ENCODE results near the gene RNF148. TPM values are rescaled to one million over a fixed set of nuclear protein-coding genes. Genes with fewer than 3 reads are reported as not detected.
"Not testable (repeated sequence)": the region's sequence is repeated elsewhere in the genome, so short reads cannot be mapped to it uniquely, and the experiment has no call there.

Gene RNF148
- total RNA-seq, 1 donor from 2014 or later, result 1.9 TPM

GRCh38 chr7:122682815-122683550, 19.7 kb downstream of the RNF148 start:
- Histone ChIP-seq H3K4me3 (no peak overlapping the region), H3K27me3 (no peaks in the 10 kb centered on the region), H3K36me3 (no peaks in the 10 kb centered on the region), H3K4me1 (no peaks in the 10 kb centered on the region), H3K27ac (no peak overlapping the region), H3K9me3 (no peaks in the 10 kb centered on the region)
- no peak for DNase-seq
- intact Hi-C loops (cut with DNase I), result no loop called here
- no peak for TF ChIP-seq CTCF (IDR thresholded peaks at IDR 0.05)
- ATAC-seq, result peak; percentile 36

GRCh38 chr7:122681186-122681585, 21.5 kb downstream of the RNF148 start:
- H3K27me3 ChIP-seq; ATAC-seq; DNase-seq; H3K4me3 ChIP-seq; H3K27ac ChIP-seq; intact Hi-C loops (cut with DNase I); H3K9me3 ChIP-seq; H3K36me3 ChIP-seq; H3K4me1 ChIP-seq: not testable (repeated sequence)

GRCh38 chr7:122679813-122680212, 22.9 kb downstream of the RNF148 start:
- no peak for TF ChIP-seq CTCF (IDR thresholded peaks at IDR 0.05)
- ATAC-seq (no peak), DNase-seq (no peak)
- intact Hi-C loops (cut with DNase I), result no loop called here
- H3K27me3 ChIP-seq, result no peaks in the 10 kb centered on the region
- peak overlapping the region; percentile 56 for H3K27ac ChIP-seq
- no peaks in the 10 kb centered on the region for H3K9me3 ChIP-seq
- H3K4me3 ChIP-seq, result no peak overlapping the region
- H3K36me3 ChIP-seq, result no peaks in the 10 kb centered on the region
- H3K4me1 ChIP-seq, result peaks cover 3% of the 10 kb centered on the region

GRCh38 chr7:122679269-122679709, 23.4 kb downstream of the RNF148 start:
- ATAC-seq, result peak; percentile 75
- H3K4me3 ChIP-seq; intact Hi-C loops (cut with DNase I); DNase-seq; H3K4me1 ChIP-seq; H3K9me3 ChIP-seq; H3K36me3 ChIP-seq; H3K27me3 ChIP-seq: not testable (repeated sequence)
- H3K27ac ChIP-seq, result peak overlapping the region; percentile 56

GRCh38 chr7:122677149-122677548, 25.6 kb downstream of the RNF148 start:
- Histone ChIP-seq H3K9me3 (no peaks in the 10 kb centered on the region), H3K4me3 (no peak overlapping the region), H3K27me3 (no peaks in the 10 kb centered on the region), H3K4me1 (peaks cover 11% of the 10 kb centered on the region), H3K36me3 (no peaks in the 10 kb centered on the region), H3K27ac (no peak overlapping the region)
- no peak for TF ChIP-seq CTCF (IDR thresholded peaks at IDR 0.05)
- no peak for DNase-seq
- ATAC-seq, result no peak
- intact Hi-C loops (cut with DNase I), result no loop called here

GRCh38 chr7:122676466-122676865, 26.3 kb downstream of the RNF148 start:
- Histone ChIP-seq H3K4me3 (no peak overlapping the region), H3K9me3 (no peaks in the 10 kb centered on the region), H3K36me3 (no peaks in the 10 kb centered on the region), H3K27ac (no peak overlapping the region), H3K4me1 (peaks cover 11% of the 10 kb centered on the region), H3K27me3 (no peaks in the 10 kb centered on the region)
- intact Hi-C loops (cut with DNase I), result no loop called here
- ATAC-seq (no peak), DNase-seq (no peak)
- TF ChIP-seq CTCF (IDR thresholded peaks at IDR 0.05), result no peak

- peaks cover 11% of the 10 kb centered on the region for H3K4me1 ChIP-seq
- no peaks in the 10 kb centered on the region for H3K27me3 ChIP-seq
- TF ChIP-seq CTCF (IDR thresholded peaks at IDR 0.05), result no peak
- no peak overlapping the region for H3K27ac ChIP-seq
- intact Hi-C loops (cut with DNase I), result no loop called here
- no peaks in the 10 kb centered on the region for H3K9me3 ChIP-seq
- no peak overlapping the region for H3K4me3 ChIP-seq
- ATAC-seq (no peak), DNase-seq (no peak)
- H3K36me3 ChIP-seq, result no peaks in the 10 kb centered on the region
Measured at GRCh38 chr7:122675621-122676020, 27.1 kb downstream of the RNF148 start.
